HuH-7 (cell line): Measurements from ENCODE around the gene ZC3H7B.
A peak's percentile ranks its signal among the peaks of the same experiment; 100 is the strongest.
"Not testable (repeated sequence)": the region's sequence is repeated elsewhere in the genome, so short reads cannot be mapped to it uniquely, and the experiment has no call there.

Experiments
- DNase-seq: peaks from one replicate; pipeline ENCODE4 v3.0.0; 2011; ENCODE audit warnings: low spot score

ZC3H7B gene

GRCh38 chr22:41301085-41302020 lies at the start of gene ZC3H7B:
ZC3H7B (plus strand) TSS chr22:41301525; CDS start chr22:41320661, 19,136 bp downstream.
- DNase-seq, result peak; percentile 99

- no peak for DNase-seq
Observed at GRCh38 chr22:41252365-41252764, 49.0 kb upstream of the ZC3H7B start.

GRCh38 chr22:41254230-41254629 lies 47.1 kb upstream of the ZC3H7B start:
- DNase-seq, result no peak

- no peak for DNase-seq
Observed at GRCh38 chr22:41256254-41257253, 44.8 kb upstream of the ZC3H7B start.

- DNase-seq, result no peak
Observed at GRCh38 chr22:41257696-41258095, 43.6 kb upstream of the ZC3H7B start.

GRCh38 chr22:41259756-41260155 lies 41.6 kb upstream of the ZC3H7B start:
- not testable (repeated sequence) for DNase-seq

- no peak for DNase-seq
Observed at GRCh38 chr22:41260871-41261270, 40.5 kb upstream of the ZC3H7B start.

GRCh38 chr22:41261541-41262249 lies 39.6 kb upstream of the ZC3H7B start:
- DNase-seq, result no peak

GRCh38 chr22:41262250-41262765 lies 39.0 kb upstream of the ZC3H7B start:
- no peak for DNase-seq

GRCh38 chr22:41263704-41264103 lies 37.6 kb upstream of the ZC3H7B start:
- no peak for DNase-seq

- no peak for DNase-seq
Observed at GRCh38 chr22:41264408-41264941, 36.9 kb upstream of the ZC3H7B start.

- no peak for DNase-seq
Observed at GRCh38 chr22:41267958-41268357, 33.4 kb upstream of the ZC3H7B start.

GRCh38 chr22:41271787-41272186 lies 29.5 kb upstream of the ZC3H7B start:
- DNase-seq, result no peak

GRCh38 chr22:41273128-41273527 lies 28.2 kb upstream of the ZC3H7B start:
- no peak for DNase-seq

GRCh38 chr22:41274856-41275255 lies 26.5 kb upstream of the ZC3H7B start:
- no peak for DNase-seq

- no peak for DNase-seq
Observed at GRCh38 chr22:41280065-41280464, 21.3 kb upstream of the ZC3H7B start.

GRCh38 chr22:41280854-41281253 lies 20.5 kb upstream of the ZC3H7B start:
- DNase-seq, result no peak

- DNase-seq, result no peak
Observed at GRCh38 chr22:41284465-41284864, 16.9 kb upstream of the ZC3H7B start.

GRCh38 chr22:41285441-41285819 lies 15.9 kb upstream of the ZC3H7B start:
- DNase-seq, result no peak

- peak; percentile 97 for DNase-seq
Observed at GRCh38 chr22:41285820-41286638, 15.3 kb upstream of the ZC3H7B start, which contains the start of gene RANGAP1. RANGAP1 (minus strand) TSS chr22:41286187; CDS start chr22:41281044, 5,143 bp downstream.
